Loucy (cell line): Measurements from ENCODE around the gene CD109.
A peak's percentile ranks its signal among the peaks of the same experiment; 100 is the strongest.
"Not testable (repeated sequence)": the region's sequence is repeated elsewhere in the genome, so short reads cannot be mapped to it uniquely, and the experiment has no call there.

Experiments used
- H2AFZ ChIP-seq: fragments of 200-600 bp; sonication (generic); 2 replicates; pipeline ENCODE4 v1.6.0; 2016; ENCODE audit warnings: antibody characterized with exemption, mild to moderate bottlenecking, low read length, moderate library complexity
- H3F3A ChIP-seq: fragments of 200-600 bp; 2 replicates; pipeline ENCODE4 v1.6.0; 2016; ENCODE audit warnings: antibody characterized with exemption, low read depth, mild to moderate bottlenecking
- H3K27me3 ChIP-seq: fragments of 200-600 bp; sonication (generic); 2 replicates; pipeline ENCODE4 v1.6.1; 2014; ENCODE audit warnings: low read length, mild to moderate bottlenecking; ENCODE audit not compliant: insufficient read depth, poor library complexity, severe bottlenecking
- H3K36me3 ChIP-seq: fragments of 200-600 bp; sonication (generic); 2 replicates; pipeline ENCODE4 v1.6.1; 2016; ENCODE audit warnings: low read length; ENCODE audit not compliant: insufficient read depth
- H3K4me1 ChIP-seq: fragments of 200-600 bp; sonication (generic); 2 replicates; pipeline ENCODE4 v1.5.1; 2014; ENCODE audit warnings: low read length, mild to moderate bottlenecking; ENCODE audit not compliant: insufficient read depth, poor library complexity, severe bottlenecking
- H3K4me2 ChIP-seq: fragments of 200-600 bp; sonication (generic); 2 replicates; pipeline ENCODE4 v1.6.0; 2014; ENCODE audit warnings: antibody characterized with exemption, low read length, low read depth, mild to moderate bottlenecking; ENCODE audit not compliant: poor library complexity, severe bottlenecking
- H3K4me3 ChIP-seq: fragments of 200-600 bp; sonication (generic); 2 replicates; pipeline ENCODE4 v1.5.1; 2014; ENCODE audit warnings: low read length, mild to moderate bottlenecking, mixed read lengths; ENCODE audit not compliant: poor library complexity, severe bottlenecking
- H3K79me2 ChIP-seq: fragments of 200-600 bp; sonication (generic); 2 replicates; pipeline ENCODE4 v1.6.1; 2014; ENCODE audit warnings: low read length; ENCODE audit not compliant: insufficient read depth
- H3K9ac ChIP-seq: fragments of 200-600 bp; sonication (generic); 2 replicates; pipeline ENCODE4 v1.6.0; 2014; ENCODE audit warnings: mild to moderate bottlenecking, low read depth, low read length, moderate library complexity; ENCODE audit not compliant: poor library complexity, severe bottlenecking
- H3K9me2 ChIP-seq: fragments of 200-600 bp; sonication (generic); replicated peaks from 2 replicates; pipeline ENCODE4 v1.6.1; 2016; ENCODE audit warnings: low read depth, low read length, mixed read lengths
- H3K9me3 ChIP-seq: fragments of 200-600 bp; sonication (generic); 2 replicates; pipeline ENCODE4 v1.6.1; 2014; ENCODE audit warnings: mild to moderate bottlenecking, antibody characterized with exemption, low read length, low read depth; ENCODE audit not compliant: insufficient read depth
- H4K20me1 ChIP-seq: fragments of 200-600 bp; sonication (generic); 2 replicates; pipeline ENCODE4 v1.6.0; 2014; ENCODE audit warnings: antibody characterized with exemption, low read length, mild to moderate bottlenecking; ENCODE audit not compliant: insufficient read depth, poor library complexity, severe bottlenecking
- EZH2phosphoT487 ChIP-seq: fragments of 200-600 bp; IDR thresholded peaks from 2 replicates; pipeline ENCODE4 v1.6.1; 2018; ENCODE audit warnings: antibody characterized with exemption, mild to moderate bottlenecking, moderate library complexity, borderline replicate concordance
- TF ChIP-seq, protein P1 (sequence below): fragments of 200-600 bp; sonication (generic); conservative IDR thresholded peaks from 2 replicates; pipeline ENCODE4 v1.5.1; 2014; ENCODE audit warnings: mild to moderate bottlenecking, antibody characterized with exemption, low read length

CD109 gene

DNA sequence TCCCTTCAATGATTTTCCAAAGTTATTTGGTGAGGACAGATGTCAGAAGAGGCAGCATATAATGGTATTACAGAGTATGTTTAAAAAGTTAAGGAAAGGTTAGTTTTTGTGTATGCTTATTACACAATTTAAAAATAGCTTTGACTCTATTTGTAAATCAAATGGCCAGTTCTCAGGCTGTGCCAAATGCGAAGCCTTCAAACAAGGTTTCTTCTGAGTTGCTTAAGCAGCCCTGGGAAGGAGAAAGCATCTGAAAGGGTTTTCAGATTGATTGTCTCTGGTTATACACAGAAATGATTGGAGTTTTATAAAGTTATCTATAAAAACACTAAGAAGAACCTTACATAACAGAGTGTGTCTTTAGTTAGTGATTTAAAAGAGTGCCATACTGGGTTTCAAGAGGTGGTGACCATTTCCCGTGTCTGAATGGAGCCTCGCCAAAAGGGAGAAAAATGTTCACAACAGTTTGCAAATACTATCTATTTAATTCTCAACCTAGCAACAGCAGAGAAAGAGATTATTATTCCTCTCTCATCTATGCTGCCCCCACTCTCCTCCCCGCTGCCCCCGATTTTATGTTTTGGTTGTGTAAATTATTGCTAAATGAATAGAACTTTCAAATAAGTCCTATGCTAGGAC, 16.7 kb downstream of the CD109 start:
- peaks cover 59% of the 10 kb centered on the region for H3K4me1 ChIP-seq
- H3K79me2 ChIP-seq = peaks cover 4% of the 10 kb centered on the region; the same call in 1 of the 2 replicates
- no peaks in the 10 kb centered on the region for H3K27me3 ChIP-seq
- H3K4me2 ChIP-seq = peak overlapping the region; percentile 83
- peak overlapping the region; percentile 70 for H3K9ac ChIP-seq
- no peak overlapping the region for H2AFZ ChIP-seq
- no peaks in the 10 kb centered on the region for H3K9me3 ChIP-seq
- no peaks in the 10 kb centered on the region for H3K36me3 ChIP-seq
- TF ChIP-seq, protein P1, sequence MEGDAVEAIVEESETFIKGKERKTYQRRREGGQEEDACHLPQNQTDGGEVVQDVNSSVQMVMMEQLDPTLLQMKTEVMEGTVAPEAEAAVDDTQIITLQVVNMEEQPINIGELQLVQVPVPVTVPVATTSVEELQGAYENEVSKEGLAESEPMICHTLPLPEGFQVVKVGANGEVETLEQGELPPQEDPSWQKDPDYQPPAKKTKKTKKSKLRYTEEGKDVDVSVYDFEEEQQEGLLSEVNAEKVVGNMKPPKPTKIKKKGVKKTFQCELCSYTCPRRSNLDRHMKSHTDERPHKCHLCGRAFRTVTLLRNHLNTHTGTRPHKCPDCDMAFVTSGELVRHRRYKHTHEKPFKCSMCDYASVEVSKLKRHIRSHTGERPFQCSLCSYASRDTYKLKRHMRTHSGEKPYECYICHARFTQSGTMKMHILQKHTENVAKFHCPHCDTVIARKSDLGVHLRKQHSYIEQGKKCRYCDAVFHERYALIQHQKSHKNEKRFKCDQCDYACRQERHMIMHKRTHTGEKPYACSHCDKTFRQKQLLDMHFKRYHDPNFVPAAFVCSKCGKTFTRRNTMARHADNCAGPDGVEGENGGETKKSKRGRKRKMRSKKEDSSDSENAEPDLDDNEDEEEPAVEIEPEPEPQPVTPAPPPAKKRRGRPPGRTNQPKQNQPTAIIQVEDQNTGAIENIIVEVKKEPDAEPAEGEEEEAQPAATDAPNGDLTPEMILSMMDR = no peak
- TF ChIP-seq EZH2phosphoT487 = no peak
- H4K20me1 ChIP-seq = no peaks in the 10 kb centered on the region
- H3F3A ChIP-seq = peaks cover 7% of the 10 kb centered on the region; the same call in 1 of the 2 replicates
- no peaks in the 10 kb centered on the region for H3K9me2 ChIP-seq
- H3K4me3 ChIP-seq = peak overlapping the region; percentile 52

DNA sequence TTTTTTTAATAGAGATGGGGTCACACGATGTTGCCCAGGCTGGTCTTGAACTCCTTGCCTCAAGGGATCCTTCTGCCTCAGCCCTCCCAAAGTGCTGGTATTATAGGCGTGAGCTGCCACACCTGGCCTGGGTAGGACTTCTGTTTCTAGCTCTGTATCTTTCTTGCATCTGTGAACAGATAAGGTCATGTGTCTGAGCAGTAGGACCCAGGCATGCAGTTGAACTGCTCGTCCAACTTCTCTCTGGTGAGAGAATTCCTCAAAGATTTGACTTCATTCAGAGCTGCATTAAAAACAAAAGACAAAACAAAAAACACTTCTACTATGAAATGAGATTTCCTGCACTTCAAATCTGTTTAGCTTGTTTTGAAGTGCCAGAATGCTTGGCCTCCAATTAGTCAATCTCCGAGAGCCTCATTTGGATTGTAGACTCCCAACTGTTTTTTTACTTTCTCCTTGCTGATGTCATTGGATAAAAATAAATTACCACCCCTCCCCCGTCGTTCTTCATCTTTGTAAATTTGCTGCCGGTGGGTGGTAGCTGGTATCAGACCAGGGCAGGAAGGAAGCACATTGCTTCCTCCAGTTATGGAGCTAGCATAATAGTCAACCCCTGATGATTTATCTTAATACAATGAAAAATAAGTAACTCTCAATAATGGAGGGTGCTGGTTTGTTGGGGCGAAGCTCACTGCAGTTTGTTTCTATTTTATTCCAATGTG, 17.6 kb downstream of the CD109 start:
- Histone ChIP-seq H3K9me3 (no peaks in the 10 kb centered on the region), H2AFZ (peak overlapping the region; percentile 53; the same call in 1 of the 2 replicates), H3K4me3 (peak overlapping the region; percentile 52), H3F3A (peaks cover 7% of the 10 kb centered on the region; the same call in 1 of the 2 replicates), H4K20me1 (no peaks in the 10 kb centered on the region), H3K4me1 (peaks cover 59% of the 10 kb centered on the region), H3K79me2 (peaks cover 7% of the 10 kb centered on the region; the same call in 1 of the 2 replicates), H3K27me3 (no peaks in the 10 kb centered on the region), H3K9me2 (no peaks in the 10 kb centered on the region), H3K4me2 (peak overlapping the region; percentile 83), H3K36me3 (no peaks in the 10 kb centered on the region), H3K9ac (peak overlapping the region; percentile 70)
- TF ChIP-seq EZH2phosphoT487 = no peak
- TF ChIP-seq, protein P1 = no peak

DNA sequence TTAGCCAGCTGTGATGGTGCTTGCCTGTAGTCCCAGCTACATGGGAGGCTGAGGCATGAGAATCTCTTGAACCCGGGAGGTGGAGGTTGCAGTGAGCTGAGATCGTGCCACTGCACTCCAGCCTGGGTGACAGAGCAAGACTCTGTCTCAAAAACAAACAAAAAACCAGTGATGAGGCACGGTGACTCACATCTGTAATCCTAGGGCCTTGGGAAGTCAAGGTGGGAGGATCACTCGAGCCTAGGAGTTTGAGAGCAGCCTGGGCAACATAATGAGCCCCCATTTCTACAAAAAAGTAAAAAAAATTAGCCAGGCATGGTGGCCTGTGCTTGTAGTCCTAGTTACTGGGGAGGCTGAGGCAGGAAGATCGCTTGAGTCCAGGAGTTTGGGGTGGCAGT, 19.1 kb downstream of the CD109 start:
- not testable (repeated sequence) for H3K27me3 ChIP-seq, H3F3A ChIP-seq, H2AFZ ChIP-seq, H3K9me3 ChIP-seq, H3K9me2 ChIP-seq, H4K20me1 ChIP-seq, H3K4me3 ChIP-seq, H3K36me3 ChIP-seq
- Histone ChIP-seq H3K4me1 (peaks cover 59% of the 10 kb centered on the region), H3K4me2 (peak overlapping the region; percentile 83), H3K9ac (peak overlapping the region; percentile 70), H3K79me2 (peaks cover 11% of the 10 kb centered on the region; the same call in 1 of the 2 replicates)
